ENCODE measurements around the gene CDH15.
"Not testable (repeated sequence)": the region's sequence is repeated elsewhere in the genome, so short reads cannot be mapped to it uniquely, and the experiment has no call there.

Gene CDH15

DNA sequence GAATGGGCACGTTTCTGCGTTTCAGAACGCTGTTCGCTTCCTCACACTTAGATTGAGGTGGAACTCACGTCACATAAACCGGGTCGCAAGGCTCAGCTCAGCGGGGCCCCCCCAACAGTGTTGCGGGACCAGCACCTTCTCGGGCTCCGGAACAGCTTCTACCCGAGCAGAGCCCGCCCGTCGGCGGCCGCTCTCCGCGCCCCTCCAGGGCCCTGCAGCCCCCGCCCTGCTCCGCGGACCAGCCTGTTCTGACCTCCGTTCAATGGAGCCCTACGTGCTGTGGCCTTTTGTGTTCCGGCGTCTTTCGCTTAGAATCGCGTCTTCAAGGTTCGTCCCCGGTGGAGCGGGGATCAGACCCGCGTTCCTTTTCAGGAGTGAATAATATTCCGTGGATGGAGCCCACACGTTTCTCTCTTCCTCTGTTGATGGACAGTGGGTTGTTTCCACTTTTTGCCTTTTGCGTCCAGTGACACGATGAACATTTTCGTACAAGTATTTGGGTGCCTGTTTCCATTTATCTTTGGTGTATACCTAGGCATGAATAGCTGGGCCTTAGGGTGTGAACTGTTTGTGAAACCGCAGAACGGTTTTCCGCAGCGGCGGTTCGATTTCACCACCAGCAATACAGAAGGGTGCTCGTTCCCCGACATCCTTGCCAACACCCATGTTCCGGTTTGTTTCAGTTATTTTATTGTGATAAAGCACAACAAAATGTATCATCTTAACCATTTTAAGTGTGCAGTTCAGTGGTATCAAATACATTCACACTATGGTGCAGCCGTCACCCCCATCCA, 31.1 kb downstream of the CDH15 start:
- DNase-seq = no peak

DNA sequence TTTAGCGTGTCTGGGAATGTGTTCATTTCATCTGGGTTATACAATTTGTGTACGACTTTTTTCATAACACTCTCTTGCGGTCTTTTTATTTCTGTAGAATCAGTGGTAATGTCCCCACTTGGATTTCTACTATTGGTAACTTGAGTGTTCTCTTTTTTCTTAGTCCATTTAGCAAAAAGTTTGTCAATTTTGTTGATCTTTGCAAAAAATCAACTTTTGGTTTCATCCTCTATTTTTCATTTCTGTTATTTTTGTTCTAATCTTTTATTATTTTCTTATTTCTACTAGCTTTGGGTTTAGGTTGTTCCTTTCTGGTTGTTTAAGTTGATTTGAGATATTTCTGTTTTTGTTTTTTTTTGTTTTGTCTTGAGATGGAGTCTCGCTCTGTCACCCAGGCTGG, 36.4 kb downstream of the CDH15 start:
- DNase-seq = no peak

DNA sequence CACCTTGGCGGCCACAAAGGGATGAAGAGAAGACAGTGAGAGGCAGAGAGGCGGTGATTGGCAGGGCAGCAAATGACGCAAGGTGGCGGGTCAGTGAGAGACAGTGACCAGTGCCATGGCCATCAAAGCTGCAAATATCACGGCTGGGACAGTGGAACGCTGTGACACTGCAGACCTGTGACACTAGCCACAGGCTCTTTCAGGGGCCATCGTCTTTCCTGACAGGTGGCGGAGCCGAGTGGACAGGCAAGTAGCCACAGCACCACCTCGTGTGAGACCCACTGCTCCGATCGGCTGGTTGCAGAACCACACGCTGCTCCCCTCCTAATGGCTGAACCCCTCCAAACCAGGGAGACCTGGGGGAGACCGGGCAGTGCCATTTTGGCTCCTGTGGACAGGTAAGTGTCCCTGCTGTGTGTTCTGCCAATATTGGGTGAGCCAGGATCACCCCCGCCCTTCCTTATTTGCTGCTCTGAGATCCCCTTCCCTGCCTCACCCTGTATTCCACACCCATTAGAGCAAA, 38.0 kb downstream of the CDH15 start:
- DNase-seq = no peak

DNA sequence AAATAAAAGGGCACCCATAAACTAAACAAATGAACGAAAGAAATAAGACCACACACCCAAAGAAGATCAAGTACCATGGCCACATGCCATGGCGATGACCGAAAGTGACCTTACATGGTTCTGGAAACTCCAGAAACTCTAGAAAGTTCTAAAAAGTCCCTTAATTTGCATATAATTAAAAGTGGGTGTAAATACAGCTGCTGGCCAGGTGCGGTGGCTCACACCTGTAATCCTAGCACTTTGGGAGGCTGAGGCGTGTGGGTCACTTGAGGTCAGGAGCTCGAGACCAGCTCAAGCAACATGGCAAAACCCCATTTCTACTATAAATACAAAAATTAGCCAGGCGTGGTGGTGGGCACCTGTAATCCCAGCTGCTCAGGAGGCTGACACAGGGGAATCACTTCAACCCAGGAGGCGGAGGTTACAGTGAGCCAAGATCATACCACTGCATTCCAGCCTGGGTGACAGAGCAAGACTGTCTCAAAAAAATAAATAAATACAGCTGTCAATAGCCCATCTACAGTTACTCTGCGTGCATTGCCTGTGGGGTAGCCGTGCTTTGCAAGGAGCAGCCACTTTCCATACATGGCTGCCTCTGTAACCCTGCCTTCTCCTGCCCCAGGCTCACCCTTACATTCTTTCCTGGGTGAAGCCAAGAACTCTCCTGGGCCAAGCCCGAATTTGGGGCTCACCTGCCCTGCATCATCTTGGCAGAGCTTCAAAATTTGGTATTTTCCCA, 38.8 kb downstream of the CDH15 start:
- no peak for DNase-seq

DNA sequence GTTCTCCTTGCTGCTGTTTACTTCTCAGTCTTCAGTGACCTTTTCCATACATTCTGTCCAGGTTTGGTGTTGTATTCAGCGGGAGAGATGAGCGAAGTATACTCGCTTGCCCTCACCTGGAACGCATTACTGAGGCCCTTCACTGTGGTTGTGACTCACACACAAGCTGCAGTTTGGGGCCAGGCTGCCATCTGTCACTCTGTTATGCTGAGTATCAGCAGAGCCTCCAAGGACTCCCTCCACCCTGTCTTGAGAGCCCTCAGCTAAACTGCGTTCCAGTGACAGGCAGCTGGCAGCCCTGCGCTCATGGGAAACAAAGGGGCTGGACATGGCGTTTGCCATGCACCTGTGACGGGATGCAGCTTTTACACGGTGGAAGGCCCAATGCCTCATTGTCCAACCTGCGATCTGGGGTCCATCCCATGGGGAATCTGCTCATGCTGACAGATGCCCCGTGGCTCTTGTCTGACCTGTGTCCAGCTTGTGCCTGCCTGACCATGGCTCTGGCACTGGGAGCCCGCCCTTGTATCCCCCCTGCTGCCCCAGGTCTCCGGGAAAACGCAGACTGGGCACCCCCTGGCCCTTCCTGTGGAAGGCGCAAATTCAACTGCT, 39.5 kb downstream of the CDH15 start:
- no peak for DNase-seq

DNA sequence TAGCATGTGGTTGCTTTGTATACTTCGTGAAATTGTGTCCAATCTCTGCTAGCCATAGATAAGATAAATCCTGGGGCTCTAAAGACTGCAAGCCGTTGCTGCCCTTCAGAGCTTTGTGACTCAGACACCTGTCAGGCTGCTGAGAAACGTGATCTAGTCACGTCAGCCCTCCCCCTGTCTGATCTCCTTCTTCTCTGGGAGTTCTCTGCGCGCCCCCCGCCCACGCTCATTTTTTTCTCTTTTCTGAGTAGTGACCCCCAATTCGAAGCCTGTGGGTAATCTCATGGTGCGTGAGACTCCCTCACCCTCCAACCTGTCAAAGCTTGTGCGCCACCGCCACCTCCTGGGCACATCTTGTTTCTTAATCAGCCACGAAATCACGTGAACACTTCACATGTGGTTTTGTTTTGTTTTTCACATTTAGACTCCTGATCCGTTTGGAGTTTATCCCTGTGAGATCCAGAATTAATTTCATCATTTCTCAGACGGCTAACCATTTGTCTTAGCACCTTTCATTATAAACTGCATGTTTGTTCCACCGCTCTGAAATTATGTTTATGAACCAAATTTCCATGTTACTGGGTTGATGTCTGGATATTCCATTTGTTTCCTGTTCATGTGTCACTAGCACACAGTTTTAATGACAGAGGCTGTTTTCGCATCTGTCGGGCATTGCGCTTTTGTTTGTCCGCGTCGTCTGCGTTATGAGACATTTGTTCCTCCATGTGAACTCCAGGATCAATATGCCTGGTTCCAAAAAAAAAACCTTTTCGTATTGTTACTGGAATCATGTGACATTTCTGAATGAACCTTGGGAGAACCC, 45.0 kb downstream of the CDH15 start:
- peak; percentile 87 to 89 for DNase-seq

DNA sequence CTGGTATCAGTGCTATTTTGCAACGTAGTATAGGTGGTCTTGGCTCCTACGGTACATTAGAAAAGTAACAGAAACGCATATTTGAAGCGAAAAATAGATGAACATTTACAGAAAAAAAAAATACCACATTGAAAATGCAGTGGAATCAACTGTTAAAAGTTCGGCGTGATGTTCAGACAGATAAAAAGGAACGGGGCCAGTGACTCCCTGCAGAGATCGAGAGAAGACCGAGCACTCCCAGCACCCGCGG, 45.5 kb downstream of the CDH15 start:
- DNase-seq = no peak

DNA sequence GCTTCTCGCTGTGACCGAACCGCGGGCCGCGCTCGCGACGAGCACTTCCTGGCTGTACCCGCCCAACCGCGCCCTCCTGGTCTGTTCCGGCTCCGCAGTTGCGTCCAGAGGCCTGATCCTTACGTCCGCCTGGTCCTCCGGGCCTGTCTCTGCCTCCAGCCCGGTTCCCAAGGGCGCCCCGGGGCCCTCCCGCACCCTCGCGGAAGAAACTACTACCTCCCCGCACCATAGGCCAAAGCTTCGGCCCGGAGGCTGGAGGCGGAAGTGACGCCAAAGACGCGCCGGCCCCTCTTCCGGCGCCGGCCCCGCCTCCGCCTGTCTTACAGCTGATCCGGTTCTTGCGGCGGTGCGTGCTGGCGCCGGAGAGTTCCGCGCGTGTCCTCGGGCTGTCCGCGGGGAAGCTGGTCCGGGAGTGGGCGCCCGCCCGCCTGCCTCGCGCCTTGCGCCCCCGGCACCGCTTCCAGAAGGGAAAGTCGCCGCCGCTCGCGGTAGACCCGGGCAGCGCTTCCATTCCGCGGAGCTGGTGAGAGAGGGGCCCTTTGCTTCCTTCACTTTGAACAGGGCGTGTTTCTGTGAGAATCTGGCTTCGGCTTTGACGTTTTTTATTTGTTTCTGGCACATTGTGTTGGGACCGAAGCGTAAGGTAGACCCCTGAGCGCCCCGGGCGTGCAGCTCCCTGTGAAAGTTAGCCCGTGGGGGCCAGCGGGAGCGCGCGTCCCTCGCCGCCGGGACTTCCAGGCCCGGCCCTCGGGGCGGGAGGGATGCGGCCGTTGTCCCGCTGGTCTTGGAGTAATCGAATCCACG, 46.0 kb downstream of the CDH15 start, which contains the start of gene ZNF778:
ZNF778 (plus strand) TSS at position 316 of the 804 bp plus-strand sequence. CDS start 3,425 bp downstream, outside the sequence.
- DNase-seq = peak; percentile 82 to 86

DNA sequence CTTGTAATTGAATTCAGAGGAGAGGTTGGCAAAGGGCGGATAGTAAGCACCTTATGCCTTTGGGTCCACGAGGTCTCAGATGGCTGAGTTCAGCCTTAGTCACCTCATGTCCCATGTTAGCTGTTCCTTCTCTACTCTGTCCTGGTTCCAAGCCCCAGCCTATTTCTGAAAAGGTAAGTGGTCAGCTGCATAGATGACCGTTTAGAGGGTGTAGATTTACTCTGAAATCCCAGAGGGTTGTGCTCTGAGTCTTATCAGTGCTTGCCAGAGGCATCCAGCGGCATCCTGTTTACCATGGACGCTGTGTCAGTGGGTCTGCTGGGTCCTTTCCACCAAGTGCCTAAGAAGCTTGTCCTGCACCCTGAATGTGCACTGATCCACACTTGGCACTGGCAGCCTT, 47.8 kb downstream of the CDH15 start:
- DNase-seq = no peak

DNA sequence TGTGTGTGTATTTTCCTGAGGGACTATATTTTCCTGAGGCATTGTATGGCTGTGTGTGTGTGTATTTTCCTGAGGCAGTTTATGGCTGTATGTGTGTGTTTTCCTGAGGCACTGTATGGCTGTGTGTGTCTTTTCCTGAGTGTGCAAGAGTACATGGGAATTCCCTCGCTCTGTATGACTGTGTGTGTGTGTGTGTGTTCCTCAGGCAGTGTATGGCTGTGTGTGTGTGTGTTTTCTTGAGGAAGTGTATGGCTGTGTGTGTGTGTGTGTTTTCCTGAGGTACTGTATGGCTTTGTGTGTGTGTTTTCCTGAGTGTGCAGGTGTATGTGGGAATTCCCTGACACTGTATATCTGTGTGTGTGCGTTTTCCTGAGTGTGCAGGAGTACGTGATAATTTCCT, 50.1 kb downstream of the CDH15 start:
- no peak for DNase-seq

DNA sequence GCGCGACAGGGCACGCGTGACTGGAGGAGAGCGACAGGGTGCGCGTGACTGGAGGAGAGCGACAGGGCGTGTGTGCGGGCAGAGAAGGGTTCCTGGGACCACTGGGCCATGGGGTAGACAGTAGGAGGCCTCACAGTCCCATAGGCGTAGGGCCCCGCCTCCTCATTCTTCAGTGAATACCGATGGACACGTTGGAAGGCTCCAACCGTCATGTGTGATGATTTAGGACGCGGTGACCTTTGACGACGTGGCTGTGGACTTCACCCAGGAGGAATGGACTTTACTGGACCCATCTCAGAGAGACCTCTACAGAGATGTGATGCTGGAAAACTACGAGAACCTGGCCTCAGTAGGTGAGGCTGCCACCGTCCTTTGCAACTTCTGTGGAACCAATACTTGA, 51.4 kb downstream of the CDH15 start:
- DNase-seq = no peak

DNA sequence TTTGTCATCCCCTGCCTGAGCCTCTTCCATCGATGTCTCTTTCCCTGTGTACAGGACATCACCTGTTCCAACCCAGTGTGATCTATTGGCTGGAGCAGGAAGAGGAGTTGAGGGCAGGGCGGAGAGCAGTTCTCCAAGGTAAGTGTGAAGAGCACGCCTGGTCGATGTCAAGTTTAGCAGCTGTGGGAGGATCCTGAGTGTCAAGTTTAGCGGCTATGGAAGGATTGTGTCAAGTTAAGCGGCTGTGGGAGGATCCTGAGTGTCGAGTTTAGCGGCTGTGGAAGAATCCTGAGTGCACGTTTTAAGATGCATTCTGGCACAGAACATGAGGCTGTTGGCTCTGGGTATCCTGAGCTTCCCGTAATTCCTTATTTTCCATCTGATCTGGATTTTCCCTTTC, 53.1 kb downstream of the CDH15 start:
- no peak for DNase-seq

DNA sequence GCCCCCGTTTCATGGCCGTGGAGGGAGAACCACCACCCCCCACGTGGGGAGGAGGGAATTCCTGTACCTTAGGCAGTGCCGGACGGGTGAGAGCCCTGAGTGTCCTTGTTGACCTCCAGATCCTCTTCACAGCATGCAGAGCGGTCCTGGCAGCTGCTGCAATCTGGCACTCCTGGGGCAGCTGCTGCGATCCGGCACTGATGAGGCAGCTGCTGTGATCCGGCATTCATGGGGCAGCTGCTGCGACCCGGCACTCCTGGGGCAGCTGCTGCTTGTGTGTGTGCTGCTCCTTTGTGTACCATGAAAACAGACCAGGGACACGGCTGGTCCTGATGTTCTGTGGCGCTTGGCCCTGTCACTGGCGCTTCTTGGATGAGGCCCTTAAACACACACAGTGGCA, 58.7 kb downstream of the CDH15 start:
- no peak for DNase-seq

DNA sequence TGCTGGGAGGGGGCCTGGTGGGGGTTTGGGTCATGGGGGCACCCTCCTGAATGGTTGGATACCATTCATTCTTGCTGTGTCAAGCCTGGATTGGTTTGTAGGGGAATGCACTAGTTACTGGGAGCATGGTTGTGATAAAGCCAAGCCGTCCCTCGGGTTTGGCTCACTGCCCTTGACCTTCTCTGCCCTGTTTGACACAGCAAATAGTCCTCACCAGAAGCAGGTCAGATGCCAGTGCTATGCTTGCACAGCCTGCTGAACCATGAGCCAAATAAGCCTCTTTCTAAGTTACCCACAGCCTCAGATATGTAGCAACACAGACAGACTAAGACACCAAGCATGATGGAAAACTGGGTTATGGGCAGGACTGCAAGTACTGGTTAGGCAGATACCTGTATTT, 60.6 kb downstream of the CDH15 start:
- no peak for DNase-seq

DNA sequence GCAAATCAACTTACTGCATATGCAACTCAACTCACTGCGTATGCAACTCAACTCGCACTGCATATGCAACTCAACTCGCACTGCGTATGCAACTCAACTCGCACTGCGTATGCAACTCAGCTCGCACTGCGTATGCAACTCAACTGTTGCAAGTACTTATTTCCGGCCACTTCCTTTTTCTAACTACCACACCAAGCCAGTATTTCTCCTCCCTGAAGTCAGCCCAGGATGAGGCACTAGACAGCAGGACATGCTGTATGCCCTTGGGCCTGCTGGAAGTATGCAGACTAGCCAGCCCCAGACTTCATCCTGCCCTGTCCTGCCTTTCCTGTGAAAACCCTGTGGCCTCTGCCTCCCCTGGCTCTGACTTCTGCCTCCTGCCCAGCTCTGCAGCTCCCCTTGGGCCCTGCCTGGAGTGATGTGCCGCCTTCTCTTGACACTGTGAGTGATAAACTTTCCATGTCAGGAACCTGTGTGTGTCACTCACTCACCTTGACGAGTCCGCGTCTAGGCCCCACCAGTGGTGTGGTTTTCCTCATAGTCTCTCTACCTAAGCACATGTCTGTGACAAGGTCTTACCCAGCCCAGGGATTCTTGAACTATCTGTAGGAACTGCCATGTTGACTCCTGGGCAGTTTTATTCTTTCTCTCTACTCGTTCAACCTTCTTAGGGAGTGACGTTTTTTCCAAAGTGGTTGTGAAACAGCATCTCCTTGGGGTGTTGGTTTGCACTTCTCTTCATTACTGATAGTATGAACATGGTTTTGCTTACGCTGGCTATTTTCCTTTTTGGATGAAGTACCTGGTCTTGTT, 62.3 kb downstream of the CDH15 start:
- DNase-seq = no peak

DNA sequence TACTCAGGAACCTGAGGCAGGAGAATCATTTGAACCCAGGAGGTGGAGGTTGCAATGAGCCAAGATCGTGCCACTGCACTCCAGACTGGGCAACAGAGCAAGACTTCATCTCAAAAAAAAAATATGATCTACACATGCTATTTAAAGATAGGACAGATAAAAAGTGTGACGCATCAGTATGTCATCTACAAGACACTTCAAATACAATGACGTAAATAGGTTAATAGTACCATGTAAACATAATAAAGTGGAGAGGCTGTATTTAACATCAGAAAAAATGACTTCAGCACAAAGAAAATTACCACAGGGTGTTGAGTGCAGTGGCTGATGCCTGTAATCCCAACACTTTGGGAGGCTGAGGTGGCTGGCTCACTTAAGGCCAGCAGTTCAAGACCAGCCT, 66.2 kb downstream of the CDH15 start:
- no peak for DNase-seq

DNA sequence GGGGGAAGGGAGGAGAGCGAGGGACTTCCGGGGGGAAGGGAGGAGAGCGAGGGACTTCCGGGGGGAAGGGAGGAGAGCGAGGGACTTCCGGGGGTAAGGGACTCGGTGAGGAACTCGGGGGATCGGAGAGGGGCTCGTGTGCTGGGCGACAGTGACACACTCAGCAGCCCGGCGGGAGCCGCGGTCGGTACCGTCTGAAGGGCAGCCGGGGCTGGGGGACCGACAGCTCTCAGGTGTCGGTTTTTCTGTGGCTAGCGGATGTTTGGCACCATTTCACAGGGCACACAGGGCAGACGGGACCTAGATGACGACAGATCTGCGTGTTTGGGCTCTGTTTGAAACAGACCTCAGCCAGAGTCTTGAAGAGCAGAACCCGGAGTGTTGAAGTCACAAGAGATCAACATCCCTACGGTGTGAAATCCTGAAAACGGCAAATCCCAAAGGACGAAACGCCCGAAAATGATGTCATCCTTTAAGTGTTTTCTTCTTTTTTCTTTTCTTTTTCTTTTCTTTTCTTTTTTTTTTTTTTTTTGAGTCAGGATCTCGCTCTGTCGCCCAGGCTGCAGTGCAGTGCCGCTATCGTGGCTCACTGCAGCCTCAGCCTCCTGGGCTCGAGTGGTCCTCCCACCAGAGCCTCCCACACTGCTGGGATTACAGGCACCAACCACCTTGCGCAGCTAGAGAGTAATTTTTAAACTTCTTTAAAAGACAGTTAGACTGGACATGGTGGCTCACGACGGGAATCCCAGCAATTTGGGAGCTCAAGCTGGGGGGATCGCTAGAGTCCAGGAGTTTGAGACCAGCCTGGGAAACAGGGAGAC, 69.8 kb downstream of the CDH15 start:
- DNase-seq = peak; percentile 80 to 85

DNA sequence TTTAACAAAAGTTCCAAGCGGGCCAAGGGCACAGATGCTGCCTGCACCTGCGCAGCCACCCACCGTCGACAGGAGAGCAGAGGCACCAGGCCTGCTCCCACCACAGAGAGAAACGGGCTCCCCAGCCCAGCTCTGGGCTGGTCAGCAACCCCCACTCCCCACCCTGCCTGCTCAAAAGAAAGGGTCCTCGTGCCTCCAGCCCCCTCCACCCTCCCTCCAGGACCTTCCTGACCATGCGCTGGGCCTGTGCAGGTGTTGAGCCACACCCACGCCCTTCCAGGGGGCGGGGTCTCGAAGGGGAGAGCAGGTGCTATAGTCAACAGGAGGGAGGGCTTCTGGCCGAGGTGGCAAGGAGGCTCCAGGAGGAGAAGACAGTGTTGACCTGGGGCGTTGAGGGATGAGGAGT, 71.2 kb downstream of the CDH15 start:
- no peak for DNase-seq

DNA sequence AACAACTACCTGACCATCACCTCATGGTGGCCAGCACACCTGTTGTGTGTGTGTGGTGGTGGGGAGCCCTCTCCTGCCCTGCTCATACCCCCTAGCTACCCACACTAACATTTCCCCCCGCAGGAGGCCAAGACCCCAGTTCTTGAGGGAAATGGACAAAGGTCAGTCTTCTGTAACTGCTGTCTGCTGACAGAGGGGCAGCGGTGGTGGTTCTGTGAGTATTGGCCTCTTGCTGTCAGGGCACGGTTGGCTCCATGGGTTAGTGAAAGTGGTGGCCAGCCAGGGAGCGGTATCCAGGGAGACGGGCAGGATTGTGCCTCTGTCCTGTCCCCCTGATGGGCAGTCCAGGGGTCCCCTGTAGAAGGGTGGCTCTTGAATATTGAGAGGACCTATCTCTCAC, 72.1 kb downstream of the CDH15 start:
- no peak for DNase-seq

DNA sequence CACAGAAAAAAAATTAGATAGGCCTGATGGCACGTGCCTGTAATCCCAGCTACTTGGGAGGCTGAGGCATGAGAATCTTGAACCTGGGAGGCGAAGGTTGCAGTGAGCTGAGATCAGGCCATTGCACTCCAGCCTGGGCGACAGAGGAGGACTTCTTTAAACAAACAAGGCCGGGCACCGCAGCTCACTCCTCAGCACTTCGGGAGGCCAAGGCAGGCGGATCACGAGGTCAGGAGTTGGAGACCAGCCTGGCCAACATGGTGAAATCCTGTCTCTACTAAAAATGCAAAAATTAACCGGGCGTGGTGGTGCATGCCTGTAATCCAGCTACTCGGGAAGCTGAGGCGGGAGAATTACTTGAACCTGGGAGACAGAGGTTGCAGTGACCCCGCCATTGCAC, 72.7 kb downstream of the CDH15 start:
- DNase-seq = not testable (repeated sequence)
